Common myeloid progenitor, CD34-positive (primary cell): Measurements from ENCODE around the gene AVP.

Experiments
- CTCF ChIA-PET: fragments of 350-600 bp; sonication (Branson Sonifier 250); formaldehyde crosslinking; loops from one replicate; lab custom pipeline; 2021; ENCODE audit warnings: antibody characterized with exemption; lab: Charles Lee
- POLR2A ChIA-PET: fragments of 350-600 bp; sonication (Branson Sonifier 250); formaldehyde crosslinking; loops from one replicate; lab custom pipeline; 2021; ENCODE audit warnings: antibody characterized with exemption; lab: Charles Lee
- DNase-seq, 3 donors: peaks; one replicate each; pipeline versions ENCODE4 v3.0.0 to v3.0.0-alpha.2; 2013
- H3K27ac ChIP-seq, 2 experiments: 1 replicate in 1 of 2; 2 replicates in 1 of 2; pipeline ENCODE4 v1.7.0; 2013; ENCODE audit warnings: inconsistent platforms in 2 of 2, low read length in 2 of 2, mild to moderate bottlenecking in 2 of 2, low read depth in 1 of 2, moderate library complexity in 1 of 2; ENCODE audit not compliant: severe bottlenecking in 2 of 2, insufficient read depth in 1 of 2, poor library complexity in 1 of 2
- H3K27me3 ChIP-seq, 5 experiments: replicated peaks in 2 of 5; 1 replicate in 3 of 5; 2 replicates in 2 of 5; pipeline versions ENCODE4 v1.6.1 to v1.7.0; 2013; ENCODE audit warnings: low read length in 4 of 5, mild to moderate bottlenecking in 2 of 5, moderate library complexity in 2 of 5, inconsistent platforms in 1 of 5; ENCODE audit not compliant: insufficient read depth in 5 of 5, control insufficient read depth in 4 of 5
- H3K36me3 ChIP-seq, 4 experiments: 1 replicate in 2 of 4; 2 replicates in 2 of 4; pipeline versions ENCODE4 v1.6.1 to v1.7.0; 2013; ENCODE audit warnings: low read length in 3 of 4, control low read depth in 1 of 4, mild to moderate bottlenecking in 1 of 4; ENCODE audit not compliant: control insufficient read depth in 4 of 4, insufficient read depth in 4 of 4
- H3K4me1 ChIP-seq, 4 experiments: 1 replicate in 3 of 4; 2 replicates in 1 of 4; pipeline versions ENCODE4 v1.6.1 to v1.7.1; 2013; ENCODE audit warnings: low read length in 3 of 4, mild to moderate bottlenecking in 3 of 4, control low read depth in 1 of 4, inconsistent platforms in 1 of 4, moderate library complexity in 1 of 4; ENCODE audit not compliant: control insufficient read depth in 4 of 4, insufficient read depth in 4 of 4; ENCODE audit errors: control extremely low read depth in 1 of 4
- H3K4me3 ChIP-seq, 7 experiments: 1 replicate in 4 of 7; 2 replicates in 3 of 7; pipeline versions ENCODE4 v1.5.1 to v1.7.0; 2013; ENCODE audit warnings: mild to moderate bottlenecking in 7 of 7, low read length in 6 of 7, moderate library complexity in 6 of 7, inconsistent platforms in 2 of 7, low read depth in 2 of 7, control low read depth in 1 of 7; ENCODE audit not compliant: insufficient read depth in 4 of 7, control insufficient read depth in 1 of 7; ENCODE audit errors: extremely low read depth in 1 of 7
- H3K9me3 ChIP-seq, 5 experiments: 1 replicate in 4 of 5; 2 replicates in 1 of 5; pipeline versions ENCODE4 v1.6.1 to v1.7.1; 2013; ENCODE audit warnings: low read length in 4 of 5, mild to moderate bottlenecking in 2 of 5, inconsistent platforms in 1 of 5, low read depth in 1 of 5, moderate library complexity in 1 of 5; ENCODE audit not compliant: control insufficient read depth in 4 of 5, insufficient read depth in 2 of 5; ENCODE audit errors: control extremely low read depth in 1 of 5
- WGBS: methylation state at CpG from one replicate; pipeline ENCODE4 v1.1.5; 2013; ENCODE audit not compliant: insufficient coverage; 5-methylcytosine and 5-hydroxymethylcytosine counted together

AVP gene

GRCh38 chr20:3044336-3044965 is 40.1 kb downstream of the AVP start:
- Histone ChIP-seq H3K36me3 (peaks cover under 1 to 36% (median 24%) of the 10 kb centered on the region in 4 experiments), H3K4me3 (peak overlapping the region in 1 of 7 experiments; percentile 90), H3K27ac (no peak overlapping the region), H3K4me1 (peaks cover 2 to 31% (median 27%) of the 10 kb centered on the region in 4 experiments), H3K9me3 (no peaks in the 10 kb centered on the region), H3K27me3 (no peaks in the 10 kb centered on the region)
- CTCF ChIA-PET: interaction anchor here (1.1 kb wide), 1 partner anchor 22 kb away, joined by 3 read pairs; no protein-coding TSS in a partner anchor
- 94% methylated on average over 6 of the region's 8 CpGs for WGBS
- no peak for DNase-seq
- POLR2A ChIA-PET: no interaction called here

- Histone ChIP-seq H3K36me3 (peaks cover 2 to 37% (median 28%) of the 10 kb centered on the region in 4 experiments), H3K27me3 (no peaks in the 10 kb centered on the region), H3K9me3 (no peaks in the 10 kb centered on the region), H3K4me1 (peaks cover 2 to 31% (median 27%) of the 10 kb centered on the region in 4 experiments), H3K4me3 (no peak within 1 kb of the TSS), H3K27ac (no peak within 1 kb of the TSS)
- 68% methylated on average over 3 of the region's 3 CpGs for WGBS
- POLR2A ChIA-PET: no interaction called here
- no peak for DNase-seq
- CTCF ChIA-PET: interaction anchor here (1.2 to 2.6 kb wide), 2 partner anchors 10 to 13 kb away, joined by 4 to 9 read pairs; no protein-coding TSS in a partner anchor
These were observed 41.2 kb downstream of the AVP start, which contains the start of gene GNRH2 for GRCh38 chr20:3043322-3043721. TSS of gene GNRH2 (plus strand) at chr20:3043622. CDS start at chr20:3044415, 793 bp downstream.

- WGBS: 100% methylated on average over 4 of the region's 5 CpGs
- Histone ChIP-seq H3K9me3 (no peaks in the 10 kb centered on the region), H3K27me3 (no peaks in the 10 kb centered on the region), H3K36me3 (peaks cover 2 to 37% (median 32%) of the 10 kb centered on the region in 4 experiments), H3K4me3 (no peak overlapping the region), H3K4me1 (peaks cover 2 to 28% (median 26%) of the 10 kb centered on the region in 4 experiments), H3K27ac (no peak overlapping the region)
- CTCF ChIA-PET: interaction anchor here (0.6 to 2.6 kb wide), 4 partner anchors 11 to 276 kb away, joined by 3 to 9 read pairs (median 4); no protein-coding TSS in a partner anchor
- POLR2A ChIA-PET: no interaction called here
- no peak for DNase-seq
These were observed 41.9 kb downstream of the AVP start for GRCh38 chr20:3042625-3043024.

- Histone ChIP-seq H3K9me3 (no peaks in the 10 kb centered on the region), H3K27me3 (no peaks in the 10 kb centered on the region), H3K4me3 (no peak overlapping the region), H3K4me1 (peaks cover 2 to 24% (median 20%) of the 10 kb centered on the region in 4 experiments), H3K36me3 (peaks cover 6 to 40% (median 37%) of the 10 kb centered on the region in 4 experiments), H3K27ac (no peak overlapping the region)
- DNase-seq: no peak
- WGBS: 91% methylated on average over 10 of the region's 10 CpGs
- POLR2A ChIA-PET: no interaction called here
- CTCF ChIA-PET: interaction anchor here (0.6 to 2.6 kb wide), 5 partner anchors 11 to 277 kb away, joined by 3 to 9 read pairs (median 3); no protein-coding TSS in a partner anchor
These were observed 42.6 kb downstream of the AVP start for GRCh38 chr20:3041854-3042409.

- H3K27ac ChIP-seq: no peak overlapping the region
- H3K4me1 ChIP-seq: peaks cover 2 to 9% (median 9%) of the 10 kb centered on the region in 4 experiments
- CTCF ChIA-PET: no interaction called here
- H3K9me3 ChIP-seq: no peaks in the 10 kb centered on the region
- no peaks in the 10 kb centered on the region for H3K27me3 ChIP-seq
- 98% methylated on average over 7 of the region's 8 CpGs for WGBS
- peaks cover 12 to 58% (median 53%) of the 10 kb centered on the region in 4 experiments for H3K36me3 ChIP-seq
- no peak for DNase-seq
- H3K4me3 ChIP-seq: no peak overlapping the region
- POLR2A ChIA-PET: no interaction called here
These were observed 44.4 kb downstream of the AVP start for GRCh38 chr20:3040086-3040485.

GRCh38 chr20:3039426-3039825 is 45.1 kb downstream of the AVP start:
- H3K27me3 ChIP-seq: no peaks in the 10 kb centered on the region
- 100% methylated on average over 2 of the region's 4 CpGs for WGBS
- no peaks in the 10 kb centered on the region for H3K9me3 ChIP-seq
- CTCF ChIA-PET: no interaction called here
- no peak overlapping the region for H3K27ac ChIP-seq
- no peak for DNase-seq
- peaks cover 16 to 64% (median 56%) of the 10 kb centered on the region in 4 experiments for H3K36me3 ChIP-seq
- peaks cover 0 to 3% (median 3%) of the 10 kb centered on the region in 4 experiments for H3K4me1 ChIP-seq
- no peak overlapping the region for H3K4me3 ChIP-seq
- POLR2A ChIA-PET: no interaction called here

- 93% methylated on average over 2 of the region's 5 CpGs for WGBS
- Histone ChIP-seq H3K27me3 (no peaks in the 10 kb centered on the region), H3K4me1 (no peaks in the 10 kb centered on the region), H3K27ac (no peak overlapping the region), H3K36me3 (peaks cover 16 to 68% (median 58%) of the 10 kb centered on the region in 4 experiments), H3K4me3 (no peak overlapping the region), H3K9me3 (no peaks in the 10 kb centered on the region)
- ChIA-PET POLR2A (no interaction called here), CTCF (interaction anchor here (1.2 kb wide), 1 partner anchor 298 kb away, joined by 4 read pairs; no protein-coding TSS in a partner anchor)
- no peak for DNase-seq
These were observed 46.1 kb downstream of the AVP start for GRCh38 chr20:3038454-3038853.
